Right atrium auricular region (tissue), 2 donors: Measurements from ENCODE around the gene CEP72. TPM values are rescaled to one million over a fixed set of nuclear protein-coding genes. Genes with fewer than 3 reads are reported as not detected.
"Not testable (repeated sequence)": the region's sequence is repeated elsewhere in the genome, so short reads cannot be mapped to it uniquely, and the experiment has no call there.

Source experiments
- DNase-seq: peaks from one replicate; pipeline ENCODE4 v3.0.0-alpha.2; 2019; ENCODE audit warnings: low spot score
- H3K27ac ChIP-seq, 2 donors: fragments of 200-600 bp; sonication (generic); 1 replicate in 1 of 2; 2 replicates in 1 of 2; pipeline ENCODE4 v1.5.1; 2016 to 2019
- H3K27me3 ChIP-seq, 2 donors: fragments of 200-600 bp; sonication (generic); one replicate each; pipeline versions ENCODE4 v1.5.1 to v1.6.0; 2017 to 2019
- H3K36me3 ChIP-seq: fragments of 200-600 bp; sonication (generic); one replicate; pipeline ENCODE4 v1.5.1; 2016
- H3K4me1 ChIP-seq, 2 donors: fragments of 200-600 bp; sonication (generic); one replicate each; pipeline versions ENCODE4 v1.5.1 to v1.6.0; 2017 to 2019
- H3K4me3 ChIP-seq, 2 donors: fragments of 200-600 bp; sonication (generic); 1 replicate in 1 of 2; 2 replicates in 1 of 2; pipeline ENCODE4 v1.5.1; 2017 to 2019; ENCODE audit warnings: mild to moderate bottlenecking in 1 of 2, moderate library complexity in 1 of 2
- H3K9me3 ChIP-seq, 2 donors: fragments of 200-600 bp; sonication (generic); one replicate each; pipeline ENCODE4 v1.5.1; 2019
- total RNA-seq, 2 donors: library from RNA; depleted of rRNA; stranded (reverse); fragments of >200 nt; gene quantifications; one replicate each; pipeline ENCODE4 v1.1.0, GENCODE V29; 2016
- TF ChIP-seq, protein P1 (sequence below), 2 donors: fragments of 200-600 bp; sonication (generic); IDR thresholded peaks; one replicate each; pipeline ENCODE4 v1.5.1; 2019; ENCODE audit warnings: antibody characterized with exemption in 2 of 2

Gene CEP72
- total RNA-seq, 2 donors from 2014 or later, result 0.41 to 1.0 TPM

DNA sequence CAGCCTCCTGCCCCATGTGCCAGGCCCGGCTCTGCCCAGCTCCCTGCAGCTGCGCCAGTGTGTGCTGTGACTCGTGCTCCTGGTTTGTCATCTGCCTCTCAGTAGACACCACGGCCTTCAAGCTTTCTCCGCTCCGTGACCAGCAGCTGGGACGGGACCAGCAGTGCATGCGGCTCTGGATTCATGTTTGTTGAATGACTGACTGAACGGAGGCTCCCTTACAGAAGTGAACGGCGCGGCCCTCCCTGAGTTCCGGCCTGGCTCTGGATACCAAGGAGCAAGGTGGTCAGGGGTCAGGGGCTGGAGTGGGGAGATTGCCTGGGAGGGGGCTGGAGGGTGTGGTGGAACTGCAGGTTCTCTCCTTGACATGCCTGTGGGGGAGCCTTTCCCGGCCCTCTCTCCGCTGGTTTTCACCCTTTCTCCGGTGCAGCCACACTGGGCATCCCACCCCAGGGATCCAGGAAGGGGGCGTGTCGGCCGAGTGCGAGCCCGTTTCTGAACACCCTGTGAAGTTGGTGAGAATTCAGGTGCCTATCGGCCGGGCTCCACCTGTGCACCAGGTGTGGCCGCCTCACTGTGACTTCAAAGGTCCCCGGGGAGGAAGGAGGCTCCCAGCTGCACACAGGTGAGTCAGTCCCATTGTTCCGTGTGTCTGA is 11.1 kb upstream of the CEP72 start:
- TF ChIP-seq, protein P1, sequence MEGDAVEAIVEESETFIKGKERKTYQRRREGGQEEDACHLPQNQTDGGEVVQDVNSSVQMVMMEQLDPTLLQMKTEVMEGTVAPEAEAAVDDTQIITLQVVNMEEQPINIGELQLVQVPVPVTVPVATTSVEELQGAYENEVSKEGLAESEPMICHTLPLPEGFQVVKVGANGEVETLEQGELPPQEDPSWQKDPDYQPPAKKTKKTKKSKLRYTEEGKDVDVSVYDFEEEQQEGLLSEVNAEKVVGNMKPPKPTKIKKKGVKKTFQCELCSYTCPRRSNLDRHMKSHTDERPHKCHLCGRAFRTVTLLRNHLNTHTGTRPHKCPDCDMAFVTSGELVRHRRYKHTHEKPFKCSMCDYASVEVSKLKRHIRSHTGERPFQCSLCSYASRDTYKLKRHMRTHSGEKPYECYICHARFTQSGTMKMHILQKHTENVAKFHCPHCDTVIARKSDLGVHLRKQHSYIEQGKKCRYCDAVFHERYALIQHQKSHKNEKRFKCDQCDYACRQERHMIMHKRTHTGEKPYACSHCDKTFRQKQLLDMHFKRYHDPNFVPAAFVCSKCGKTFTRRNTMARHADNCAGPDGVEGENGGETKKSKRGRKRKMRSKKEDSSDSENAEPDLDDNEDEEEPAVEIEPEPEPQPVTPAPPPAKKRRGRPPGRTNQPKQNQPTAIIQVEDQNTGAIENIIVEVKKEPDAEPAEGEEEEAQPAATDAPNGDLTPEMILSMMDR (IDR thresholded peaks at IDR 0.05), result no peak
- H3K4me1 ChIP-seq, result no peaks in the 10 kb centered on the region
- H3K27ac ChIP-seq, result no peak overlapping the region
- H3K27me3 ChIP-seq, result no peaks in the 10 kb centered on the region
- no peak for DNase-seq
- H3K9me3 ChIP-seq, result no peaks in the 10 kb centered on the region
- no peak overlapping the region for H3K4me3 ChIP-seq
- H3K36me3 ChIP-seq, result no peaks in the 10 kb centered on the region

DNA sequence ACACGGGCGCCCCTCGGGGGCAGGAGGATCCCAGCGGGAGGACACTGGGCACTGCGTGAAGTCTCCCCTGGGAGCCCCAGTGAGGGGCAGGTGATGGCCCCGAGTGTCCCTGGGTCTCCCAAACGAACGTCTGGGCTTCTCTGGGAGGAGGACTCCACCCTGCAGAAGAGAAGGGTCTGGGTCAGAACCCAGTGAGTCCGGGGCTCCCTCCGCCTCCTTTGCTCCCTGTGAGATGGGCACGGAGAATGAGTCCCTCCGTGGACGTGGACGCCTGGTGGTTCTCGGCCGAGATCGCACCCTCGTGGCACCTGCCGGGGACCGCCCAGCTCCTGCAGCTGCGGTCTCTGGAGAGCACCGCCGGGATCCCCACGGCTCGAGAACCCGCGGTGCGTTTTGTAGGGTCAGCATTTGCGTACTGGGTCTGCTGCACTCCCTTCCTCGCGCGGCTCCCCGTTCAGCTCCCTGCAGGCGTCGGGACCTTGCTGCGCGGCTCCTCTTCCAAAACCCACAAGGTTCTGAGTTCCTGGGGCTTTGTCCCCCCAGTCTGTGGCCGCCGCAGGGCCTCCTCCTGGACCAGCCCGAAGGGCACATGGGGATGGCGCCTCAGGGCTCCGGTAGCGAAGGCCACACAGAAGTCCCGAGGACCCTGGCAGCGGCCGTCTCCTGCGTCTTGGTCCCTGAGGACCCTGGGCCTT is 10.2 kb upstream of the CEP72 start:
- Histone ChIP-seq H3K27me3 (no peaks in the 10 kb centered on the region), H3K4me1 (no peaks in the 10 kb centered on the region), H3K4me3 (no peak overlapping the region), H3K27ac (no peak overlapping the region), H3K36me3 (no peaks in the 10 kb centered on the region), H3K9me3 (no peaks in the 10 kb centered on the region)
- DNase-seq, result no peak
- TF ChIP-seq, protein P1 (IDR thresholded peaks at IDR 0.05), result no peak

- H3K36me3 ChIP-seq, result no peaks in the 10 kb centered on the region
- H3K9me3 ChIP-seq, result no peaks in the 10 kb centered on the region
- no peaks in the 10 kb centered on the region for H3K27me3 ChIP-seq
- DNase-seq, result no peak
- no peak overlapping the region for H3K4me3 ChIP-seq
- H3K4me1 ChIP-seq, result no peaks in the 10 kb centered on the region
- TF ChIP-seq, protein P1 (IDR thresholded peaks at IDR 0.05), result no peak
- no peak overlapping the region for H3K27ac ChIP-seq
These were observed 9.6 kb upstream of the CEP72 start for GRCh38 chr5:602466-603035.

DNA sequence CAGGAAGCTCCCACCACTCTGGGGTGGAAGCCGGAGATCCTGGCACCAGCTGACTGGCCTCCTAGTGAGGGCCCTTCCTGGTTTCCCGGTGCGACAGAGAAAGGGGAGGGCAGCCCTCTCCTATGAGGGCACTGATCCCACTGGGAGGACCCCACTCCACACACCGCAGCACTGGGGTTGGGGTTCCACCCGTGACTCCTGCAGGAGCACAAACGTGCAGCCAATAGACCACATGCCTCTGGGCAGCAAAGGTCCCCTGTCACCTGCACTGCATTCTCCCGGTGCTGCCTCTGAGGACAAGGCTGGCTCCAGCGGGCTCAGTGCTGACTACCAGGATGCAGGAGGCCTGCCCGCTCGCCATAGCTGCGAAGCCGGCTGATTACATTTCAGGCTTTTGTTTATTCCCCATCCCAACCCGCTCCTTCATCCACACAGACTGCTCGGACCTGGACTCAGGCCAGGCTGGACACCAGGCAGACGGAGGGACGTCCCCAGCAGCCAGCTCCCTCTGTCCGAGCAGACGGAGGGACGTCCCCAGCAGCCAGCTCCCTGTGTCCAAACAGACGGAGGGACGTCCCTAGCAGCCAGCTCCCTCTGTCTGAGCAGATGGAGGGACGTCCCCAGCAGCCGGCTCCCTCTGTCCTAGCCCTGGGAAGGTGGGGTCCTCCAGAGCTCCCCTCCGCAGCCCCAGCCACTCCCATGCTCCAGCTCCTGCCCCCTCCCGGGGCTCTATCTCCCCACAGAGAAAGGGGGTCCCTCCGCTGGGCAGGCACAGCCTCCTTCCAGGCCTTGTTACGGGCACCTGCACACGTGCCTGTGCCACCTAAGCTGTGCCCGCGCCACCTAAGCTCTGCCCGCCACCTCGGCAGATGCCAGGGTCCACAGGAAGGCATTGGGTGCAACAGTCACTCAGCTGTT is 8.8 kb upstream of the CEP72 start:
- Histone ChIP-seq H3K9me3 (no peaks in the 10 kb centered on the region), H3K4me1 (no peaks in the 10 kb centered on the region), H3K36me3 (no peaks in the 10 kb centered on the region), H3K27ac (no peak overlapping the region), H3K27me3 (no peaks in the 10 kb centered on the region), H3K4me3 (no peak overlapping the region)
- TF ChIP-seq, protein P1 (IDR thresholded peaks at IDR 0.05), result no peak
- DNase-seq, result no peak

- H3K9me3 ChIP-seq, result no peaks in the 10 kb centered on the region
- TF ChIP-seq, protein P1 (IDR thresholded peaks at IDR 0.05), result no peak
- no peak for DNase-seq
- no peak overlapping the region for H3K27ac ChIP-seq
- no peaks in the 10 kb centered on the region for H3K36me3 ChIP-seq
- H3K27me3 ChIP-seq, result no peaks in the 10 kb centered on the region
- no peaks in the 10 kb centered on the region for H3K4me1 ChIP-seq
- no peak overlapping the region for H3K4me3 ChIP-seq
These were observed 7.7 kb upstream of the CEP72 start for GRCh38 chr5:604391-604831.

DNA sequence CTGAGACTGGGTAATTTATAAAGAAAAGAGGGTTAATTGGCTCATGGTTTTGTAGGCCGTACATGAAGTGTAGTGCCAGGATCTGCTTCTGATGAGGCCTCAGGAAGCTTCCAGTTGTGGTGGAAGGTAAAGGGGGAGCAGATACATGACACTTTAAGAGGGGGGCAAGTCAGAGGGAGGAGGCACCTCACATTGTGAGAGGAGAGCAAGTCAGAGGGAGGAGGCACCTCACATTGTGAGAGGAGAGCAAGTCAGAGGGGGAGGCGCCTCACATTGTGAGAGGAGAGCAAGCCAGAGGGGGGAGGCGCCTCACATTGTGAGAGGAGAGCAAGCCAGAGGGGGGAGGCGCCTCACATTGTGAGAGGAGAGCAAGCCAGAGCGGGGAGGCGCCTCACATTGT is 7.0 kb upstream of the CEP72 start:
- H3K4me1 ChIP-seq, H3K4me3 ChIP-seq, H3K27ac ChIP-seq, H3K36me3 ChIP-seq, H3K27me3 ChIP-seq, H3K9me3 ChIP-seq, DNase-seq: not testable (repeated sequence)
